HG02970 (cell line): ENCODE results near the gene WT1.
"Not testable (repeated sequence)": the region's sequence is repeated elsewhere in the genome, so short reads cannot be mapped to it uniquely, and the experiment has no call there.

Source experiments
- ATAC-seq: cut with Tn5 transposase; IDR thresholded peaks from one replicate; pipeline ENCODE4 v1.9.1; 2021; ENCODE audit warnings: mild to moderate bottlenecking, moderate library complexity, moderate number of reproducible peaks; ENCODE audit not compliant: unreplicated experiment, low FRiP score

WT1 gene

GRCh38 chr11:32435511-32435941, at the start of gene WT1:
WT1 (minus strand) TSS chr11:32435539.
- ATAC-seq, result no peak

- ATAC-seq, result no peak
These were observed 44.0 kb upstream of the WT1 start for GRCh38 chr11:32479291-32479690.

- ATAC-seq, result no peak
These were observed 43.0 kb upstream of the WT1 start for GRCh38 chr11:32478277-32478731.

GRCh38 chr11:32473282-32473909, 38.1 kb upstream of the WT1 start:
- ATAC-seq, result no peak

GRCh38 chr11:32472226-32472625, 36.9 kb upstream of the WT1 start:
- no peak for ATAC-seq

GRCh38 chr11:32471544-32471943, 36.2 kb upstream of the WT1 start:
- not testable (repeated sequence) for ATAC-seq

GRCh38 chr11:32469791-32470190, 34.5 kb upstream of the WT1 start:
- no peak for ATAC-seq

- ATAC-seq, result no peak
These were observed 31.1 kb upstream of the WT1 start for GRCh38 chr11:32466279-32466915.

- no peak for ATAC-seq
These were observed 28.7 kb upstream of the WT1 start for GRCh38 chr11:32464078-32464477.

GRCh38 chr11:32462011-32462690, 26.8 kb upstream of the WT1 start:
- ATAC-seq, result no peak

GRCh38 chr11:32456864-32457263, 21.5 kb upstream of the WT1 start:
- ATAC-seq, result no peak

- ATAC-seq, result no peak
These were observed 19.7 kb upstream of the WT1 start for GRCh38 chr11:32454993-32455392.

GRCh38 chr11:32451808-32452207, 16.5 kb upstream of the WT1 start:
- ATAC-seq, result no peak

GRCh38 chr11:32450372-32450771, 15.0 kb upstream of the WT1 start:
- no peak for ATAC-seq

GRCh38 chr11:32448232-32448631, 12.9 kb upstream of the WT1 start:
- no peak for ATAC-seq

GRCh38 chr11:32447252-32447651, 11.9 kb upstream of the WT1 start:
- ATAC-seq, result no peak

GRCh38 chr11:32446227-32446626, 10.9 kb upstream of the WT1 start:
- ATAC-seq, result no peak

GRCh38 chr11:32444186-32444585, 8.8 kb upstream of the WT1 start:
- ATAC-seq, result no peak

- no peak for ATAC-seq
These were observed 5.6 kb upstream of the WT1 start for GRCh38 chr11:32440916-32441315.

GRCh38 chr11:32440312-32440908, 5.1 kb upstream of the WT1 start:
- no peak for ATAC-seq

- ATAC-seq, result no peak
These were observed 4.3 kb upstream of the WT1 start for GRCh38 chr11:32439501-32440210.
